ENCODE data around the gene CEBPZ. TPM values are rescaled to one million over a fixed set of nuclear protein-coding genes. Genes with fewer than 3 reads are reported as not detected.

CEBPZ gene
- total and polyA plus RNA-seq, 11 donors: 17.4 to 50.9 (median 25.5) TPM

GRCh38 chr2:37180006-37180639 lies 51.3 kb downstream of the CEBPZ start:
- no peaks in the 10 kb centered on the region for H3K36me3 ChIP-seq
- no peak for DNase-seq
- H3K27me3 ChIP-seq: peaks cover 0 to 4% (median 0%) of the 10 kb centered on the region in 9 donors
- no peak for ATAC-seq
- WGBS, 4 donors: 55 to 65% (median 59%) methylated on average over 4 of the region's 4 CpGs
- H3K4me1 ChIP-seq: no peaks in the 10 kb centered on the region
- H3K9me3 ChIP-seq: no peaks in the 10 kb centered on the region
- H3K4me3 ChIP-seq: no peak overlapping the region
- intact Hi-C loops (cut with DNase I): no loop called here
- H3K27ac ChIP-seq: no peak overlapping the region
- TF ChIP-seq POLR2A (IDR thresholded peaks at IDR 0.05): no peak
- no peak for TF ChIP-seq CTCF (IDR thresholded peaks at IDR 0.05)

- no peaks in the 10 kb centered on the region for H3K9me3 ChIP-seq
- 65 to 90% (median 82%) methylated on average over 1 of the region's 1 CpG for WGBS, 4 donors
- H3K27me3 ChIP-seq: no peaks in the 10 kb centered on the region
- ATAC-seq: no peak
- no peaks in the 10 kb centered on the region for H3K4me1 ChIP-seq
- no peak overlapping the region for H3K27ac ChIP-seq
- no peaks in the 10 kb centered on the region for H3K36me3 ChIP-seq
- no peak overlapping the region for H3K4me3 ChIP-seq
- TF ChIP-seq POLR2A (IDR thresholded peaks at IDR 0.05) (no peak), CTCF (IDR thresholded peaks at IDR 0.05) (no peak)
- no peak for DNase-seq
- intact Hi-C loops (cut with DNase I): loop anchor here in 2 of 10 donors (10.0 kb wide), 2 partner anchors 711 to 721 kb away; no protein-coding TSS in a partner anchor
Observed at GRCh38 chr2:37173741-37174140, 57.7 kb downstream of the CEBPZ start.

GRCh38 chr2:37171624-37171950 lies 59.8 kb downstream of the CEBPZ start:
- no peaks in the 10 kb centered on the region for H3K4me1 ChIP-seq
- TF ChIP-seq POLR2A (IDR thresholded peaks at IDR 0.05): no peak
- no peak for TF ChIP-seq CTCF (IDR thresholded peaks at IDR 0.05)
- ATAC-seq (no peak), DNase-seq (no peak)
- no peak overlapping the region for H3K4me3 ChIP-seq
- H3K27me3 ChIP-seq: no peaks in the 10 kb centered on the region
- intact Hi-C loops (cut with DNase I): loop anchor here in 2 of 10 donors (10.0 kb wide), 2 partner anchors 713 to 723 kb away; no protein-coding TSS in a partner anchor
- H3K36me3 ChIP-seq: no peaks in the 10 kb centered on the region
- no peak overlapping the region for H3K27ac ChIP-seq
- H3K9me3 ChIP-seq: no peaks in the 10 kb centered on the region

- no peak overlapping the region for H3K27ac ChIP-seq
- no peak for TF ChIP-seq POLR2A (IDR thresholded peaks at IDR 0.05)
- peak; percentile 48 to 74 (median 65) for TF ChIP-seq CTCF (IDR thresholded peaks at IDR 0.05)
- ATAC-seq (peak in 3 of 4 donors; percentile 59 to 83 (median 66)), DNase-seq (no peak)
- no peaks in the 10 kb centered on the region for H3K27me3 ChIP-seq
- 47 to 59% (median 56%) methylated on average over 17 of the region's 17 CpGs for WGBS, 4 donors
- intact Hi-C loops (cut with DNase I): loop anchor here in 2 of 10 donors (10.0 kb wide), 2 partner anchors 186 to 1106 kb away; no protein-coding TSS in a partner anchor
- H3K4me3 ChIP-seq: no peak overlapping the region
- no peaks in the 10 kb centered on the region for H3K4me1 ChIP-seq
- no peaks in the 10 kb centered on the region for H3K36me3 ChIP-seq
- H3K9me3 ChIP-seq: peaks cover 0 to 23% (median 9%) of the 10 kb centered on the region in 12 donors
Observed at GRCh38 chr2:37168217-37168981, 63.0 kb downstream of the CEBPZ start.
